Measurements from ENCODE around the gene BCAS1. TPM values are rescaled to one million over a fixed set of nuclear protein-coding genes. Genes with fewer than 3 reads are reported as not detected.

Gene BCAS1
- total RNA-seq, 1 experiment from 2014 or later, result 1.8 TPM

GRCh38 chr20:54043076-54043967, 27.1 kb downstream of the BCAS1 start:
- no peaks in the 10 kb centered on the region for H3K9me3 ChIP-seq (replicated peaks)
- H3K27ac ChIP-seq, result no peak overlapping the region
- no peak overlapping the region for H3K4me3 ChIP-seq
- no peaks in the 10 kb centered on the region for H3K36me3 ChIP-seq
- H3K27me3 ChIP-seq (replicated peaks), result no peaks in the 10 kb centered on the region
- DNase-seq (ENCODE audit: low read depth in 1 of 2, low spot score in 2 of 2), result no peak
- H3K4me1 ChIP-seq (replicated peaks), result no peaks in the 10 kb centered on the region

DNA sequence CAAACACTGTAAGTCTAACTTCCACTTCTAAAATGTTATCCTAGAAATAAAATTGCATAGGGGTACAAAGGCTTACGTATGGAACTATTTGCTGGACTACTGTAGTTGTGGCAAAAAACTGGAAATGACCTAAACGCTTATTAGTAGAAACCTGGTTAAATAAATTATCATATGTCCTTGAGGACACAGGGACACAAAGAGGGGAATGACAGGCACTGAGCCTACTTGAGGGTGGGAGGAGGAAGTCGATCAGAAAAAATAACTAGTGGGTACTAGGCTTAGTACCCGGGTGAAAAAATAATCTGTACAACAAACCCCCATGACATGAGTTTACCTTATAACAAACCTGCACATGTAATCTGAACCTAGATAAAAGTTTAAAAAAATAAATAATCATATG, 28.4 kb downstream of the BCAS1 start:
- Histone ChIP-seq H3K36me3 (no peaks in the 10 kb centered on the region), H3K27me3 (replicated peaks) (no peaks in the 10 kb centered on the region), H3K27ac (no peak overlapping the region), H3K9me3 (replicated peaks) (no peaks in the 10 kb centered on the region), H3K4me3 (no peak overlapping the region), H3K4me1 (replicated peaks) (no peaks in the 10 kb centered on the region)
- DNase-seq (ENCODE audit: low read depth in 1 of 2, low spot score in 2 of 2), result no peak

GRCh38 chr20:54041336-54041735, 29.1 kb downstream of the BCAS1 start:
- no peaks in the 10 kb centered on the region for H3K36me3 ChIP-seq
- H3K4me3 ChIP-seq, result no peak overlapping the region
- no peaks in the 10 kb centered on the region for H3K4me1 ChIP-seq (replicated peaks)
- no peaks in the 10 kb centered on the region for H3K27me3 ChIP-seq (replicated peaks)
- no peak for DNase-seq (ENCODE audit: low read depth in 1 of 2, low spot score in 2 of 2)
- no peaks in the 10 kb centered on the region for H3K9me3 ChIP-seq (replicated peaks)
- no peak overlapping the region for H3K27ac ChIP-seq

- no peak overlapping the region for H3K4me3 ChIP-seq
- DNase-seq (ENCODE audit: low read depth in 1 of 2, low spot score in 2 of 2), result no peak
- no peak overlapping the region for H3K27ac ChIP-seq
- no peaks in the 10 kb centered on the region for H3K27me3 ChIP-seq (replicated peaks)
- no peaks in the 10 kb centered on the region for H3K9me3 ChIP-seq (replicated peaks)
- H3K4me1 ChIP-seq (replicated peaks), result no peaks in the 10 kb centered on the region
- H3K36me3 ChIP-seq, result no peaks in the 10 kb centered on the region
Observed at GRCh38 chr20:54040531-54040930, 29.9 kb downstream of the BCAS1 start.

GRCh38 chr20:54038961-54039360, 31.4 kb downstream of the BCAS1 start:
- H3K27me3 ChIP-seq (replicated peaks), result no peaks in the 10 kb centered on the region
- no peaks in the 10 kb centered on the region for H3K36me3 ChIP-seq
- no peak overlapping the region for H3K27ac ChIP-seq
- no peak overlapping the region for H3K4me3 ChIP-seq
- DNase-seq (ENCODE audit: low read depth in 1 of 2, low spot score in 2 of 2), result no peak
- no peaks in the 10 kb centered on the region for H3K4me1 ChIP-seq (replicated peaks)
- H3K9me3 ChIP-seq (replicated peaks), result no peaks in the 10 kb centered on the region

- no peaks in the 10 kb centered on the region for H3K4me1 ChIP-seq (replicated peaks)
- DNase-seq (ENCODE audit: low read depth in 1 of 2, low spot score in 2 of 2), result no peak
- no peak overlapping the region for H3K4me3 ChIP-seq
- 0 out of 2 replicates have a peak, but pooled peaks cover 2% of the 10 kb centered on the region for H3K9me3 ChIP-seq (replicated peaks)
- no peak overlapping the region for H3K27ac ChIP-seq
- H3K27me3 ChIP-seq (replicated peaks), result no peaks in the 10 kb centered on the region
- H3K36me3 ChIP-seq, result no peaks in the 10 kb centered on the region
Observed at GRCh38 chr20:54037525-54037924, 32.9 kb downstream of the BCAS1 start.

DNA sequence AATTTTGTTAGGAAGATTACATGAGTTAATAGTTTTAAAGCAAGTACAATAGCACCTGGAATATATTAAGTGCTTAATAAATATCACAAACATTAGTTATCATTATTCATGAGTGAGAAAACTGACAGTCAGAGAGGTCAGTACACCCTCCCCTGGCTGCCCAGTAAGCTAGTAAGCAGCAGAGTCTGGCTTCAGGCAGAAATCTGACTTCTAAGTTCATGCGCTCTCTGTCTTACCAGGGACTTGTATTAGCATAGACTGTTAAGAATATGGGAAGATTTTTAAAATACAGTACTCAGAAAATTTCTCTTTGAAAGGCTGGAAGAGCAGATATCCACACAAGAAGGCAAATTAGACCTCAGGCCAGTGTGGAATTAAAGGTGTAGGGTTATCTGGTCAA, 40.8 kb downstream of the BCAS1 start:
- no peak overlapping the region for H3K27ac ChIP-seq
- 0 out of 2 replicates have a peak, but pooled peaks cover 6% of the 10 kb centered on the region for H3K9me3 ChIP-seq (replicated peaks)
- H3K27me3 ChIP-seq (replicated peaks), result peaks cover 2% of the 10 kb centered on the region; the same call in 1 of the 2 replicates
- H3K4me1 ChIP-seq (replicated peaks), result no peaks in the 10 kb centered on the region
- H3K36me3 ChIP-seq, result no peaks in the 10 kb centered on the region
- no peak overlapping the region for H3K4me3 ChIP-seq
- no peak for DNase-seq (ENCODE audit: low read depth in 1 of 2, low spot score in 2 of 2)

GRCh38 chr20:54029176-54029575, 41.2 kb downstream of the BCAS1 start:
- no peaks in the 10 kb centered on the region for H3K4me1 ChIP-seq (replicated peaks)
- no peaks in the 10 kb centered on the region for H3K36me3 ChIP-seq
- H3K27me3 ChIP-seq (replicated peaks), result peaks cover 2% of the 10 kb centered on the region; the same call in 1 of the 2 replicates
- no peak overlapping the region for H3K4me3 ChIP-seq
- H3K9me3 ChIP-seq (replicated peaks), result 0 out of 2 replicates have a peak, but pooled peaks cover 6% of the 10 kb centered on the region
- no peak for DNase-seq (ENCODE audit: low read depth in 1 of 2, low spot score in 2 of 2)
- H3K27ac ChIP-seq, result no peak overlapping the region

GRCh38 chr20:54028276-54029011, 42.0 kb downstream of the BCAS1 start:
- Histone ChIP-seq H3K4me3 (no peak overlapping the region), H3K27ac (no peak overlapping the region), H3K27me3 (replicated peaks) (peaks cover 2% of the 10 kb centered on the region; the same call in 1 of the 2 replicates), H3K4me1 (replicated peaks) (no peaks in the 10 kb centered on the region), H3K9me3 (replicated peaks) (0 out of 2 replicates have a peak, but pooled peaks cover 6% of the 10 kb centered on the region), H3K36me3 (no peaks in the 10 kb centered on the region)
- DNase-seq (ENCODE audit: low read depth in 1 of 2, low spot score in 2 of 2), result no peak

DNA sequence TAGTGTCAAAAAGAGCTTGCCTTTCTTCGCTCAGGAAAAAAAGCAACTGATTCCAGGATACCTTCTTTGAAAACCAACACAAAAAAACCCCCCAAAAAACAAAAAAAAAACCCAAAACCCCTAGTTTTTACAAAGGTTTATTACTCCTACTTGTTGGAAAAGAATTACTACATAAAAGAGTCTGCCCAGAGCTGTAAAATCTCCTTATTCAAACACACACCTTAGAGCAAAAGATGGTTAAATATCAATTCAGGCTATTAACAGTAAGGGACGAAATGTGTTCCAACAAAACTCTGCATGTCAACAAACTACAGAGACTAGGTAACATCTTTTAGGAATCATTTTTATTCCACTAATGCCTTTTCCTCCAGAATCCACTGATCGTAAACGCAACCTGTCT, 42.7 kb downstream of the BCAS1 start:
- H3K4me3 ChIP-seq, result no peak overlapping the region
- peaks cover 2% of the 10 kb centered on the region; the same call in 1 of the 2 replicates for H3K27me3 ChIP-seq (replicated peaks)
- no peak overlapping the region for H3K27ac ChIP-seq
- H3K36me3 ChIP-seq, result no peaks in the 10 kb centered on the region
- 0 out of 2 replicates have a peak, but pooled peaks cover 6% of the 10 kb centered on the region for H3K9me3 ChIP-seq (replicated peaks)
- no peaks in the 10 kb centered on the region for H3K4me1 ChIP-seq (replicated peaks)
- DNase-seq (ENCODE audit: low read depth in 1 of 2, low spot score in 2 of 2), result no peak

DNA sequence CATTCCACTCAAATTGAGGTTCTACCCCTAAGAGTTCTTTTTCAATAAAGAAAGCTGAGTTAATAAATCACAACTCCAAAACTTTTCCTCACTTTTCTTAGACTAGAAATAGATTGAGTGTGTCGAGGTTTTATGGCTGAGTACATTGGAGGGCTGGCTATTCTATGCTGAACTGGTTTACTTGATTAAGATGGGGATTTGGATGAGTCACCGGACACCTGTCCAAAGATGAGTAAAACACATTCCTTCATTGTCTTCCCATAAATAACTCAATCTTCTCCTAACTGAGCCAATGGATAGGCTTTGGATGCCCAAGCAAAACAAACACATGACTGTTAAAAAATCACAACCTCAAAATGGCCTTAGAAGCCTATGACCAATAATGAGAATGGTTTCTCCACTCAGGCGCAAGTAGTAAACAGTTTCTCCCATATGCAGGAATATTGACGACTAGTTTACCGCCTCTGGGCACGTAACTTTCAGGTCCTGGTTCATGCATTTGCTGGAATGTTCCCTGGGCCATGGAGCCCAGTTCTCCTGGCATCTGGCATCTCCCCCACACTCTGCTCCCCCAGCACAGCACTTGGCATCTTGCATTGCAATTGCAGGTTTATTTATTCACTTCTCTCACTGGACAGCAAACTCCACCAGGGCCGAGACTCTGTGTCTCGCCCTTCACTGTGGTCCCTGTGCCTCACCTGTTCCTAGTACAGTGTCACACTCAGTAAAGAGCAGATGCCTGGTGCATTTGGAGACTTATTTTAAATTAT, 43.9 kb downstream of the BCAS1 start:
- no peak for DNase-seq (ENCODE audit: low read depth in 1 of 2, low spot score in 2 of 2)
- Histone ChIP-seq H3K36me3 (no peaks in the 10 kb centered on the region), H3K27me3 (replicated peaks) (peaks cover 2% of the 10 kb centered on the region; the same call in 1 of the 2 replicates), H3K4me3 (no peak overlapping the region), H3K4me1 (replicated peaks) (no peaks in the 10 kb centered on the region), H3K27ac (no peak overlapping the region), H3K9me3 (replicated peaks) (no peaks in the 10 kb centered on the region)

DNA sequence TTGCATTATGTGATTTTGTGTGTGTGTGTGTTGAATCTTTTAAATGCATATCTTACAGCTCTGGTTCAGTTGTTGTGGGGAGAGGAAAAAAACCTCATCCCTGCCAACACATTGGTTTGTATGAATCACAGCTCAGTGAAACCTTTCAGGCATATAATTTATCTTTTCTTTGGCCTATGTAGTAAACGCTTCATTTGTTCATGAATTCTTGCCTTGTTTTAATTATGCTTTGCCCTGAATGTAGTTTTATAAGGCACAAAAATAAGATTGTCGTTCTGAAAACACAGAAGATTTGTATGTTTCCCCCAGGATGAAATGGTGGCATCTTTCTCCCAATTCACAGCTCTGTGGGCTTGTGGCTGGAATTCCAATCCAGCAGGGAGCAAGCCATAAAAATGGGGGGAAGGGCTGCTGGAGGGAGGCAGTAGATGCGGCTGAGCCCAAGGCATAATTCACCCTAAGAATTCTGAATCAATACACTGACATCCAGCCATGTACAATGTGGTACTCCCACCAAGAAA, 45.1 kb downstream of the BCAS1 start:
- H3K9me3 ChIP-seq (replicated peaks), result no peaks in the 10 kb centered on the region
- no peak for DNase-seq (ENCODE audit: low read depth in 1 of 2, low spot score in 2 of 2)

DNA sequence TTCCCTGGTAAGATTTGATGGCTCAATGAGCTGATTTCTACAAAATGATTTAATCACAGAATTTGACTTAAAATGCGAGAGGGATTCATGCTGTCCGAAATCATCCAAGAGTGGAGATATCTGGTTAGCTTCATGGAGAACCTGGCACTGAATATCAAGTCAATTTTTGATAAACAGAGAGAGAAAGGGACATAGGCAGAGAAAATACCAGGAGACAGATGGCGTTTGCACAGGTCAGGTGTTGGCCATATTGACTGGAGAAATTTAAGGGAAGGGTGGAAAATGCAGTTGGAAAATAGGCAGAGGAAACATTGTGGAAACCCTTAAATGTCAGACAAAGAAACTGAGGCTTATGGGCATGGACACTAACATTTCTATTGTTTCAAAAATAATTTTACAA, 47.0 kb downstream of the BCAS1 start:
- H3K27ac ChIP-seq, result no peak overlapping the region
- H3K4me1 ChIP-seq (replicated peaks), result no peaks in the 10 kb centered on the region
- no peaks in the 10 kb centered on the region; the same call in 1 of the 2 replicates for H3K27me3 ChIP-seq (replicated peaks)
- no peak for DNase-seq (ENCODE audit: low read depth in 1 of 2, low spot score in 2 of 2)
- H3K4me3 ChIP-seq, result no peak overlapping the region
- no peaks in the 10 kb centered on the region for H3K9me3 ChIP-seq (replicated peaks)
- no peaks in the 10 kb centered on the region for H3K36me3 ChIP-seq

More for the DNA sequence above, 45.1 kb downstream of the BCAS1 start:
- no peaks in the 10 kb centered on the region for H3K4me1 ChIP-seq (replicated peaks)
- H3K36me3 ChIP-seq, result no peaks in the 10 kb centered on the region
- no peak overlapping the region for H3K27ac ChIP-seq
- H3K4me3 ChIP-seq, result no peak overlapping the region
- H3K27me3 ChIP-seq (replicated peaks), result peaks cover 2% of the 10 kb centered on the region; the same call in 1 of the 2 replicates
